Placental pericyte (primary cell): Measurements from ENCODE around the gene TTC39A. TPM values are rescaled to one million over a fixed set of nuclear protein-coding genes. Genes with fewer than 3 reads are reported as not detected.

Experiments used
- total RNA-seq: library from RNA; depleted of rRNA; stranded (reverse); fragments of >200 nt; gene quantifications from 2 replicates; pipeline ENCODE4 v1.2.3, GENCODE V29; 2012

TTC39A gene
- 0.29 and 0.66 TPM in 2 replicates for total RNA-seq

GRCh38 chr1:51330331-51331201 lies at the start of gene TTC39A:
Gene TTC39A, minus strand, starts transcription at chr1:51330562. Its CDS starts 85 bp downstream, at chr1:51330477.

Other genes with a start within 250 kb of the TTC39A start
- not detected in 2 replicates for gene C1orf185, start 228.3 kb downstream of the TTC39A start, total RNA-seq
- 111 and 139 TPM in 2 replicates for gene RNF11, start 94.3 kb downstream of the TTC39A start, total RNA-seq
- gene EPS15, start 188.7 kb upstream of the TTC39A start, total RNA-seq: 49.8 and 56.9 TPM in 2 replicates